Diencephalon (tissue), 1 donor: ENCODE data around the gene FAM89A. TPM values are rescaled to one million over a fixed set of nuclear protein-coding genes. Genes with fewer than 3 reads are reported as not detected.

ENCODE experiments used
- total RNA-seq: library from RNA; depleted of rRNA; stranded (reverse); fragments of >200 nt; gene quantifications from one replicate; pipeline ENCODE4 v1.2.3, GENCODE V29; 2014

FAM89A gene
- 12.0 TPM for total RNA-seq

DNA sequence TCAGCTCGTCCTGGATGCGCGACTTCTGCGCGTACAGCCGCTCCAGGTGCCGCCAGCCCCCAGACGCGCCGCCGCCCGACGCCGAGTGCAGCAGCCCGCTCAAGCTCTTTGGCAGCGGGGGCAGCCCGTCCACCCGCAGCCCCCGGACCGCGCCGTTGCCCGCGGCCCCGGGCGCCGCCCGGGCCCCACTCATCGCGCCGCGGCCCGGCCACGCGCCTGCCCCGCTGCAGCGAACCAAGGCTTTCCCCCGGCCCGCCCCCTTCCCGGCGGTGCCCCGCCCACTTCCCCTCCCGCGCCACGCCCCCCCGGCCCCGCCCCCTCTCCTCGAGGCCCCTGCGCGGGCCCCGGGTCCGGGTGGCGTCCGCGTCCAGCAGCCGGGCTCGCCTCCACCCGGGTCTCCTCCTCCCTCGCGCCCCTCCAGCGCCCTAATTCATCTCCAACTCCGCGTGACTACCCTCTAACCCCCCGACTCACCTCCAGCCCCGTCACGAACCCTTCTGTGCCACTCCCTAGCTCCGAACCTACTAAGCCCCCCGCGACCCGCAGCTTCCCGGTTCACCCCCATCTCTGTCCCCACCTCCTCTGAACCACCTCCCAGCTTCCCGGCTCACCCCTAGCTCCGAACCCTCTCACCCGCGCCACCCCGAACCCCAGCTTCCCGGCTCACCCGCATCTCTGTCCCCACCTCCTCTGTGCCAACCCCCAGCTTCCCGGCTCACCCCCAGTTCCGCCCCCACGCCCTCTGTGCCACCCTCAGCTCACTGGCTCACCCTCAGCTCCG is at the start of gene FAM89A:
Gene FAM89A, minus strand, starts transcription at position 236 of the 781 bp plus-strand sequence. Its CDS starts 43 bp downstream, at position 193.

DNA sequence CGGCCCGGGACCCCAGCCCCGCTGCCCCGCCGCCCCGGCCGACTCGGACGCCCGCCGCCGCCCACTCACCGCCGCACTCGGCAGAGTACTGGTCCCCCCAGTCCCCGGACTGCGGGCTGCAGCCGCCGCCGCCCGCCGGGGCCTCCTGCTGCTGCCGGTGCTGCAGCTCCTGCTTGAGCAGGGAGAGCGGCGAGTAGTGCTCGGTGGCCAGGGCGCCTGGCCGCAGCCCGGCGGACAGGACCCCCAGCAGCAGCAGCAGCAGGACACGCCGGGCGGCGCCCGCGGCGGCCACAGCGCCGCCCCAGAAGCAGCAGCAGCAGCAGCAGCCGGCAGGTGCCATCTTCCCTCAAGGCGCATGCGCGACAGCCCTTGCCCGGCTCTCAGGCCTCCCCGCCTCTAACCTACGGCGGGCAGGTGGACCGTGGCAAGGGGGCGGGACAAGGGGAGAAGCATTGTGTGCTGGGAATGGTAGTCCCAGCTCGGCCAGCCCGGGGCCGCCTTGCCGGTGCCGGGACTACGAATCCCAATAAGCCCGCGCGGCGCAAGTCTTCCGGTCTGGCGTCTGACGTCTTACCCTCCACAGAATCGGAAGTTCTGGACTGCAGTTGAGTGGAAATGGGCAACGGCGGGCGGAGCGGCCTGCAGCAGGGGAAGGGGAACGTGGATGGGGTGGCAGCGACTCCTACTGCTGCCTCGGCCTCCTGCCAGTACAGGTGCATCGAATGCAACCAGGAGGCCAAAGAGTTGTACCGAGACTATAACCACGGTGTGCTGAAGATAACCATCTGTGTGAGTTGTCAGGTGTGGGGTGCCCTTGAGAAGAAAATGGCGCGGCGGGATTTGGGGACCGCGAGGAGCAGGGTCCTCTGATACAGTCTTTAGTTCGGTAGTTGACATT is 61.3 kb downstream of the FAM89A start, which contains the start of the genes ARV1 and TTC13:
Gene ARV1, plus strand, starts transcription at position 604 of the 898 bp plus-strand sequence. Its CDS starts 12 bp downstream, at position 616.
Gene TTC13, minus strand, starts transcription at position 371 of the 898 bp plus-strand sequence. Its CDS starts 31 bp downstream, at position 340.

Other genes with a start within 250 kb of the FAM89A start
- gene C1orf198, start 171.7 kb downstream of the FAM89A start, total RNA-seq, result 21.0 TPM
- gene TTC13, start 61.4 kb downstream of the FAM89A start, total RNA-seq, result 63.0 TPM
- gene ARV1, start 61.2 kb downstream of the FAM89A start, total RNA-seq, result 26.3 TPM
- 29.3 TPM for gene TRIM67, start 121.8 kb upstream of the FAM89A start, total RNA-seq
- gene GNPAT, start 201.0 kb upstream of the FAM89A start, total RNA-seq, result 59.3 TPM